Astrocyte (in vitro differentiated cells and primary cell): ENCODE measurements around the gene C5orf15.

Experiments
- EZH2 ChIP-seq: IDR thresholded peaks from 2 replicates; pipeline ENCODE4 v1.6.1; 2012; ENCODE audit warnings: mild to moderate bottlenecking, low read length, inconsistent platforms; ENCODE audit not compliant: insufficient read depth
- TF ChIP-seq, protein P1 (sequence below): IDR thresholded peaks from 2 replicates; pipeline ENCODE4 v1.5.1; 2011; ENCODE audit warnings: low read depth, mild to moderate bottlenecking, inconsistent platforms, low read length, moderate library complexity; ENCODE audit not compliant: insufficient read depth

DNA sequence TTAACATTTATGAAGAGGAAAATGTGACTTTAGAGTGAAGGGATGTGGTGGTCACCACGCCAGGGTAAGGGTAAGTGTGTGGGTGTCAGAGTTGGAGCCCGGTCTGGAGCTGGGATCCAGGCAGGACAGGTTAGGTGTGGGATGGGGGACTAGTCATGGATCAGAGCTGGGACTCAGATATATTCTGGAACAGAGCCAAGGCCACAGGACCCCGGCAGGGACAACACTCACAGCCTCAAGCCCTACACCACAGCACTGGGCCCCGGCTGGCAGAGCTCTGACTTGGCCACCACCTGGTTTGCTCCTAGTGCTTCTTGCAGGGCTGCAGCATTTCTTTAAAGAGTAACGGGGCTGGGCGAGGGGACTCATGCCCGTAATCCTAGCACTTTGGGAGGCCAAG, 47.4 kb downstream of the C5orf15 start:
- TF ChIP-seq, protein P1, sequence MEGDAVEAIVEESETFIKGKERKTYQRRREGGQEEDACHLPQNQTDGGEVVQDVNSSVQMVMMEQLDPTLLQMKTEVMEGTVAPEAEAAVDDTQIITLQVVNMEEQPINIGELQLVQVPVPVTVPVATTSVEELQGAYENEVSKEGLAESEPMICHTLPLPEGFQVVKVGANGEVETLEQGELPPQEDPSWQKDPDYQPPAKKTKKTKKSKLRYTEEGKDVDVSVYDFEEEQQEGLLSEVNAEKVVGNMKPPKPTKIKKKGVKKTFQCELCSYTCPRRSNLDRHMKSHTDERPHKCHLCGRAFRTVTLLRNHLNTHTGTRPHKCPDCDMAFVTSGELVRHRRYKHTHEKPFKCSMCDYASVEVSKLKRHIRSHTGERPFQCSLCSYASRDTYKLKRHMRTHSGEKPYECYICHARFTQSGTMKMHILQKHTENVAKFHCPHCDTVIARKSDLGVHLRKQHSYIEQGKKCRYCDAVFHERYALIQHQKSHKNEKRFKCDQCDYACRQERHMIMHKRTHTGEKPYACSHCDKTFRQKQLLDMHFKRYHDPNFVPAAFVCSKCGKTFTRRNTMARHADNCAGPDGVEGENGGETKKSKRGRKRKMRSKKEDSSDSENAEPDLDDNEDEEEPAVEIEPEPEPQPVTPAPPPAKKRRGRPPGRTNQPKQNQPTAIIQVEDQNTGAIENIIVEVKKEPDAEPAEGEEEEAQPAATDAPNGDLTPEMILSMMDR = no peak
- TF ChIP-seq EZH2 = no peak
